Liver (tissue), 9 donors: ENCODE measurements around the gene LHFPL3. TPM values are rescaled to one million over a fixed set of nuclear protein-coding genes. Genes with fewer than 3 reads are reported as not detected.

ENCODE experiments used
- DNase-seq: peaks from one replicate; pipeline ENCODE4 v3.0.0-alpha.2; 2017; ENCODE audit warnings: low spot score
- H3K27ac ChIP-seq, 2 donors: one replicate each; pipeline ENCODE4 v1.7.0; 2013; ENCODE audit warnings: inconsistent platforms in 2 of 2, low read length in 2 of 2, control low read depth in 1 of 2, low read depth in 1 of 2, mild to moderate bottlenecking in 1 of 2
- H3K27me3 ChIP-seq, 4 donors: one replicate each; pipeline versions ENCODE4 v1.6.1 to v1.7.0; 2013; ENCODE audit warnings: low read length in 3 of 4, inconsistent platforms in 1 of 4, mild to moderate bottlenecking in 1 of 4, moderate library complexity in 1 of 4; ENCODE audit not compliant: control insufficient read depth in 4 of 4, insufficient read depth in 4 of 4
- H3K36me3 ChIP-seq, 4 donors: one replicate each; pipeline versions ENCODE4 v1.6.1 to v1.7.0; 2013; ENCODE audit warnings: low read length in 3 of 4, mild to moderate bottlenecking in 3 of 4, low read depth in 1 of 4, moderate library complexity in 1 of 4; ENCODE audit not compliant: control insufficient read depth in 4 of 4, insufficient read depth in 3 of 4
- H3K4me1 ChIP-seq, 4 donors: one replicate each; pipeline versions ENCODE4 v1.6.1 to v1.7.0; 2013; ENCODE audit warnings: low read length in 3 of 4, mild to moderate bottlenecking in 3 of 4, moderate library complexity in 1 of 4; ENCODE audit not compliant: control insufficient read depth in 4 of 4, insufficient read depth in 4 of 4
- H3K4me3 ChIP-seq, 3 donors: one replicate each; pipeline versions ENCODE4 v1.6.1 to v1.7.0; 2013; ENCODE audit warnings: low read length in 3 of 3, control low read depth in 1 of 3, low read depth in 1 of 3, mild to moderate bottlenecking in 1 of 3
- H3K9ac ChIP-seq, 2 donors: one replicate each; pipeline ENCODE4 v1.7.0; 2013; ENCODE audit warnings: low read length in 2 of 2, mild to moderate bottlenecking in 2 of 2, moderate library complexity in 2 of 2, control low read depth in 1 of 2, low read depth in 1 of 2
- H3K9me3 ChIP-seq, 4 donors: one replicate each; pipeline versions ENCODE4 v1.6.1 to v1.7.0; 2013; ENCODE audit warnings: low read length in 3 of 4; ENCODE audit not compliant: control insufficient read depth in 4 of 4
- ATF3 ChIP-seq: IDR thresholded peaks from 2 replicates; pipeline ENCODE4 v1.6.1; 2016; ENCODE audit warnings: antibody characterized with exemption
- EGR1 ChIP-seq, 2 donors: IDR thresholded peaks; 2 replicates each; pipeline ENCODE4 v1.6.1; 2016 to 2018; ENCODE audit warnings: antibody characterized with exemption in 2 of 2, low read depth in 2 of 2
- FOXA1 ChIP-seq: IDR thresholded peaks from 2 replicates; pipeline ENCODE4 v1.6.1; 2016; ENCODE audit warnings: antibody characterized with exemption
- FOXA2 ChIP-seq: IDR thresholded peaks from 2 replicates; pipeline ENCODE4 v1.6.1; 2016; ENCODE audit warnings: antibody characterized with exemption
- GABPA ChIP-seq, 2 donors: IDR thresholded peaks in 1 of 2; conservative IDR thresholded peaks in 1 of 2; 2 replicates each; pipeline ENCODE4 v1.6.1; 2016; ENCODE audit warnings: antibody characterized with exemption in 2 of 2, mild to moderate bottlenecking in 1 of 2, moderate library complexity in 1 of 2
- HNF4A ChIP-seq, 2 donors: conservative IDR thresholded peaks; 2 replicates each; pipeline ENCODE4 v1.6.1; 2016; ENCODE audit warnings: antibody characterized with exemption in 2 of 2, mild to moderate bottlenecking in 2 of 2
- JUND ChIP-seq, 2 donors: IDR thresholded peaks; 2 replicates each; pipeline ENCODE4 v1.6.1; 2016; ENCODE audit warnings: antibody characterized with exemption in 2 of 2
- MAX ChIP-seq: IDR thresholded peaks from 2 replicates; pipeline ENCODE4 v1.6.1; 2016; ENCODE audit warnings: antibody characterized with exemption
- NR2F2 ChIP-seq: IDR thresholded peaks from 2 replicates; pipeline ENCODE4 v1.6.1; 2016; ENCODE audit warnings: antibody characterized with exemption
- RAD21 ChIP-seq, 2 donors: IDR thresholded peaks; 2 replicates each; pipeline ENCODE4 v1.6.1; 2016; ENCODE audit warnings: antibody characterized with exemption in 2 of 2, mild to moderate bottlenecking in 2 of 2
- REST ChIP-seq: IDR thresholded peaks from 2 replicates; pipeline ENCODE4 v1.6.1; 2016; ENCODE audit warnings: antibody characterized with exemption, mild to moderate bottlenecking
- RXRA ChIP-seq, 2 donors: IDR thresholded peaks; 2 replicates each; pipeline ENCODE4 v1.6.1; 2017 to 2018; ENCODE audit warnings: antibody characterized with exemption in 2 of 2, mild to moderate bottlenecking in 1 of 2
- SP1 ChIP-seq: IDR thresholded peaks from 2 replicates; pipeline ENCODE4 v1.6.1; 2018; ENCODE audit warnings: antibody characterized with exemption, mild to moderate bottlenecking
- TAF1 ChIP-seq: conservative IDR thresholded peaks from 2 replicates; pipeline ENCODE4 v1.6.1; 2016; ENCODE audit warnings: antibody characterized with exemption, mild to moderate bottlenecking
- YY1 ChIP-seq: IDR thresholded peaks from 2 replicates; pipeline ENCODE4 v1.6.1; 2016; ENCODE audit warnings: antibody characterized with exemption, mild to moderate bottlenecking
- ZBTB33 ChIP-seq: IDR thresholded peaks from 2 replicates; pipeline ENCODE4 v1.6.1; 2016; ENCODE audit warnings: antibody characterized with exemption
- WGBS: extraction: QIAGEN DNeasy Blood & Tissue Kit; methylation state at CpG from one replicate; pipeline ENCODE4 v1.1.7; 2013; 5-methylcytosine and 5-hydroxymethylcytosine counted together
- polyA plus RNA-seq, 2 donors: library from polyadenylated mRNA; stranded (reverse) in 1 of 2; unstranded in 1 of 2; fragments of 200-250 nt in 1 of 2; fragments of >200 nt in 1 of 2; fragmentation: Nextera tagmentation in 1 of 2; extraction: Ambion mirVana in 1 of 2; gene quantifications; one replicate each; pipeline versions ENCODE4 v1.2.1 to v1.2.3, GENCODE V29; 2013 to 2015
- total RNA-seq, 2 donors: library from RNA; depleted of rRNA; stranded (reverse); fragments of >200 nt; gene quantifications; one replicate each; pipeline ENCODE4 v1.2.3, GENCODE V29; 2014
- donor health status: healthy.
- donor health status: healthy.
- donor health status: healthy.
- donor health status: healthy.
- donor health status: healthy.

The LHFPL3 gene
- total and polyA plus RNA-seq, 4 donors = not detected

GRCh38 chr7:104535841-104536240, 207.4 kb downstream of the LHFPL3 start:
- Histone ChIP-seq H3K27ac (no peak overlapping the region), H3K27me3 (peaks cover 0 to 3% (median 0%) of the 10 kb centered on the region in 4 donors), H3K4me3 (no peak overlapping the region), H3K9me3 (peaks cover 0 to 3% (median 0%) of the 10 kb centered on the region in 4 donors), H3K36me3 (no peaks in the 10 kb centered on the region), H3K9ac (no peak overlapping the region), H3K4me1 (no peaks in the 10 kb centered on the region)
- no peak for DNase-seq
- 71% methylated on average over 6 of the region's 6 CpGs for WGBS
- TF ChIP-seq GABPA (IDR thresholded peaks at IDR 0.05 in 1 of 2, conservative IDR thresholded peaks at IDR 0.05 in 1 of 2) = no peak
- TF ChIP-seq ZBTB33 = no peak
- TF ChIP-seq TAF1 = no peak
- no peak for TF ChIP-seq FOXA2
- no peak for TF ChIP-seq NR2F2
- TF ChIP-seq RAD21 (IDR thresholded peaks at IDR 0.05) = no peak

- DNase-seq = no peak
- H3K27me3 ChIP-seq = peaks cover 0 to 5% (median 0%) of the 10 kb centered on the region in 4 donors
- no peaks in the 10 kb centered on the region for H3K4me1 ChIP-seq
- no peaks in the 10 kb centered on the region for H3K36me3 ChIP-seq
- H3K4me3 ChIP-seq = no peak overlapping the region
- no peak overlapping the region for H3K27ac ChIP-seq
- peaks cover 0 to 3% (median 0%) of the 10 kb centered on the region in 4 donors for H3K9me3 ChIP-seq
- TF ChIP-seq ZBTB33 (no peak), TAF1 (no peak), GABPA (IDR thresholded peaks at IDR 0.05 in 1 of 2, conservative IDR thresholded peaks at IDR 0.05 in 1 of 2) (no peak), SP1 (no peak), RAD21 (IDR thresholded peaks at IDR 0.05) (no peak), FOXA2 (no peak), HNF4A (conservative IDR thresholded peaks at IDR 0.05) (no peak), JUND (IDR thresholded peaks at IDR 0.05) (no peak), RXRA (IDR thresholded peaks at IDR 0.05) (no peak), MAX (no peak), ATF3 (no peak), EGR1 (IDR thresholded peaks at IDR 0.05; ENCODE audit: low read depth in 2 of 2) (no peak)
- H3K9ac ChIP-seq = no peak overlapping the region
- 17% methylated on average over 1 of the region's 1 CpG for WGBS
Observed at GRCh38 chr7:104536956-104537355, 208.6 kb downstream of the LHFPL3 start.

GRCh38 chr7:104538152-104538551, 209.7 kb downstream of the LHFPL3 start:
- Histone ChIP-seq H3K36me3 (no peaks in the 10 kb centered on the region), H3K27ac (no peak overlapping the region), H3K4me3 (no peak overlapping the region), H3K9me3 (peaks cover 0 to 3% (median 0%) of the 10 kb centered on the region in 4 donors), H3K9ac (no peak overlapping the region), H3K27me3 (peaks cover 0 to 5% (median 0%) of the 10 kb centered on the region in 4 donors), H3K4me1 (no peaks in the 10 kb centered on the region)
- DNase-seq = no peak
- WGBS = 68% methylated on average over 4 of the region's 4 CpGs
- TF ChIP-seq HNF4A (conservative IDR thresholded peaks at IDR 0.05) (no peak), REST (no peak), FOXA1 (no peak), YY1 (no peak), GABPA (IDR thresholded peaks at IDR 0.05 in 1 of 2, conservative IDR thresholded peaks at IDR 0.05 in 1 of 2) (no peak), RAD21 (IDR thresholded peaks at IDR 0.05) (no peak)
